HG03442 (cell line): ENCODE measurements around the gene PATE1.
"Not testable (repeated sequence)": the region's sequence is repeated elsewhere in the genome, so short reads cannot be mapped to it uniquely, and the experiment has no call there.

Source experiments
- ATAC-seq: cut with Tn5 transposase; IDR thresholded peaks from one replicate; pipeline ENCODE4 v1.9.1; 2021; ENCODE audit warnings: mild to moderate bottlenecking, moderate library complexity; ENCODE audit not compliant: unreplicated experiment

The PATE1 gene, protein sequence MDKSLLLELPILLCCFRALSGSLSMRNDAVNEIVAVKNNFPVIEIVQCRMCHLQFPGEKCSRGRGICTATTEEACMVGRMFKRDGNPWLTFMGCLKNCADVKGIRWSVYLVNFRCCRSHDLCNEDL

GRCh38 chr11:125745979-125746378, at the start of gene PATE1:
Gene PATE1, plus strand, starts transcription at chr11:125746279. Its CDS starts 26 bp downstream, at chr11:125746305.
- no peak for ATAC-seq

DNA sequence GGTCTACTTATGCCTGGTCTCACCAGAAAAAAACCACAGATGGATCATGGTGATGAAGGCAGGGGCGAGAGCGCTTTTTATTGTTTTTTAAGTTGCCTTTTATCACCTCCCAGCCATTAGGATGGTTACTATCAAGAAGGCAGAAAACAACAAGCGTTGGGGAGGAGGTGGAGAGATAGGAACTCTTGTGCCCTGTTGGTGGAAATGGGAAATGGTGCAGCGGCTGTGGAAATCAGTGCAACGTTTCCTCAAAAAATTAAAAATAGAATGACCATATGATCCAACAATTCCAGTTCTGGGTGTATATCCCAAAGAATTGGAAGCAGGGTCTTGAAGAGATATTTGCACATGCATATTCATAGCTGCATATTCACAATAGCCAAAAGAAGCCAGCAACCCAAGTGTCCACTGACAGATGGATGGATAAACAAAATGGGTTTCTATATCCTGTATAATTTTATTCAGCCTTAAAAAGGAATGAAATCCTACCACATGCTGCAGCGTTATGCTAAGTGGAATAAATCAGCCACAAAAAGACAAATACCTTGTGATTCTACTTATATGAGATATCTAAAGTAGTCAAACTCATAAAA, 45.0 kb upstream of the PATE1 start:
- no peak for ATAC-seq

DNA sequence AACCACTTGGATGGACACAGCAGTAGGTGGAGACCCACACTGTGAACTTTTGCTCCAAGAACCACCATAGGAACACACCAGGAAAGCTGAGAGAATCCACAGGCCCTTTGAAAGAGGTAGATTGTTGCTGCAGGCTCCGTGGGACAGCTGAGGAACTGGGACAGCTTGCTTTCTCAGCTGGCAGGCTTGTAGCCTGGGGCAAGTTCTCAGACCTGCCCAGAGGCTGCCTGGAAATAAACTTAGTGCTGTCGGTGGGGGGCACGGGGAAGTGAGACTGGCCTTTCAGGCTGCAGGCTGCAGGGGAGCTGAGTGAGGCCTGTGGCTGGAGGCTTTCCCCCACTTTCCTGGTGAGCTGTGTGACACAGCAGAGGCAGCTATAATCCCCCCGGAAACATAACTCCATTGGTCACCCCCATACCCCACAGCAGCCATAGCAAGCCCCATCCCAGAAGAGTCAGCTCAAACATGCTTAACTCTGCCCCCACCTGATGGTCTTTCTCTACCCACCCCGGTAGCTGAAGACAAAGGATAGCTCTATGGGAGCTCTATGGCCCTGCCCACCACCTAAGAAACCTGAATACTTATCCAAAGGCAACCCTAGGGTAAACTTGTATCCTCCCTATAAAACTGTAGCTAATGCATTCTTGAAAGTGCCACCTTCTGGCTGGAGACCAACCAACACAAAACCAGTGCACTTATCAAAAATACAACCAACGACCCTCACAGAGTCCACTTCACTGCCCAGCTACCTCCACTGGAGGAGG, 44.0 kb upstream of the PATE1 start:
- ATAC-seq = no peak

DNA sequence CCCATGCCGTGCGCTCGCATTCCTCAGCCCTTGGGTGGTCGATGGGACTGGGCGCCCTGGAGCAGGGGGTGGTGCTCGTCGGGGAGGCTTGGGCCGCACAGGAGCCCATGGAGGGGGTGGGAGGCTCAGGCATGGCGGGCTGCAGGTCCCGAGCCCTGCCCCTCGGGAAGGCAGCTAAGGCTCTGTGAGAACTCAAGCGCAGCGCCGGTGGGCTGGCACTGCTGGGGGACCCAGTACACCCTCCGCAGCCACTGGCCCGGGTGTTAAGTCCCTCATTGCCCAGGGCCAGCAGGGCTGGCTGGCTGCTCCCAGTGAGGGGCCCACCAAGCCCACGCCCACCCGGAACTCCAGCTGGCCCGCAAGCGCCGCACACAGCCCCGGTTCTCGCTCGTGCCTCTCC, 41.4 kb upstream of the PATE1 start:
- ATAC-seq = not testable (repeated sequence)

DNA sequence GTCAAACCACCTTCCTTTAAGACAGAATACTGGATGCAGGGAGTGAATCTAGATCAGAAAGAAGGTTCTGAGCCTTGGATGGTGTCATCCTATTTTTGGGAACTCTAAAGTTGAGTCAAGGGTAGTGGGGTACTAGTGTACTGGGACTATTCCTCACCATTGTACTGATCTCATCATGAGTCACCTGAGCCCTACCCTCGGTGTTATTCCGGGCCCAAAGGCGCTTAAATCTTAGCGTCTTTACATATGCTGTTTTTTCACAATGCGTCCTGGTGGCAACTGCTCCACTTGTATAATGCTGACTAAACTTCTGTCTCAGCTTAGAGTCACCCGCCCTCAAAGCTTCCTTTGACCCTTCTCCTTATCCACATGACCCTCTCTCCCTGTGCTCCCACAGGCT, 25.3 kb upstream of the PATE1 start:
- no peak for ATAC-seq

DNA sequence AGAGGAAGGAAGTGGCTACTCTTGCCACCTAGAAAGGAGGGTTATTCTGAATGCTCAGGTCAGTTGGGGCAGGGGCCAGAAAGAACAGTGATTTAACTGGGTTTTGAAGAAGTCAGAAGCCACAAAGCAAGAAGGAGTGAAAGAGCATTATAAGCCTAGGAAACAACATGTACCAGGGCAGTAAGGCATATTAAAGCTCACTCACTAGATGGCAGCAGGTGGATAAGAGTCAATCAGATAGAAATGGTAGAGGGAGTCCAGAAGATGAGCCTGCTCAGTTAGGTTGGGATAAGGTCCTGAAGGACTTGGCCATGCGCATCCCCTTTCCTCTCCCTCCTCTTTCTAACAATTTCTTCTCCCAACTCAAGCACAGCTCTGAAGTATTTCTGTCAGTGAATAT, 22.0 kb upstream of the PATE1 start:
- no peak for ATAC-seq

DNA sequence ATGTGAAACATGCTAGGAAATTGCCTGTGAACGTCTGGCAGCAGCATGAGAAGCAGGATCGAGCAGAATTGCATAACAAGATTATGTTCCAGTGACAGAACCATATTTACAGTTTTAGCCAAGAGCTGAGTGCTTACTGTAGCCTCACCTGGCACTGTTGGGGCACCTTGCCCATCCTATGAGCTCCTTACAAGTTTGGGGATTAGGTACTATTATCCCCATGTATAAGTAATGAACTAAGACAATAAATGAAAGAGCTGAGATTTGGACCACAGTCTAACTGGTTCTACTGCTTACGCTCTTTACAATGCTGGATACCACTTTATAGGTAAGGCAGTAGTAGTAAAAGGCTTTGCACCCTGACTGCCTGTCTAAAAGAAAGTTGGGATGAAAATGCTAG, 17.1 kb upstream of the PATE1 start:
- ATAC-seq = no peak

DNA sequence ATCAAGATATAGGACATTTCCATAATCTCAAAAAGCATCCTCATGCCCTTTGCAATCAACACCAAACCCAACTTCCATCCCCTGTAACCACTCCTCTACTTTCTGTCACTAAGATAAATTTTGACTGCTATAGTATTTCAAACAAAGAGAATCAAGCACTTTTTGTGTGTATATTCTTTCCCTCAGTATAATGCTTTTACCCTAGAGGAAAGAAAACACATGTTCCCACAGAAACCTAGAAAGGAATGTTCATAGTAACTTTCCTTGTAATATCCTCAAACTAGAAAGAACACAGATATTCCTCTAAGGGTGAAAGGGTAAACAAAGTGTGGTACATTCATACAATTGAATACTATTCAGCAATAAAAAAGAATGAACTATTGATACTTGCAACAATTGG, 5.5 kb upstream of the PATE1 start:
- no peak for ATAC-seq

DNA sequence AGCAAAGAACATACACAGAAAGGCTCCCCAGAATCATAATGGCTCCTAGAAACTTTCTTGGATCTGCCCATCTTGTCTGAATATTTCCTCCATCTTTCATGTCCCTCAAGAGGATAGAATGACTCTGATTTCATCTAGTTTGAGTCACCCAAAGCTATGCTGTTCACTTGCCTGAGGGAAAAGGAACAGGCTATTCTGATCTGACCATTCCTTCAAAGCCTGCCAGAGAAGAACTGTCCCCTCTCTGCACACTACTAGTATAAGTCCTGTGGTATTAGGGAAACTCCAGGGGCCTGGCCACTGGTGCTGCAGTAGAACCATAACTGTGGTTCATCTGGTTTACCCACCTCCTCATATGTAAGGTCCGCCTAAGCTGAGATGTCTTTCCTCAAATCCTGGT, 2.4 kb upstream of the PATE1 start:
- no peak for ATAC-seq

- ATAC-seq = no peak
Measured at GRCh38 chr11:125750629-125751028, 4.5 kb downstream of the PATE1 start.

DNA sequence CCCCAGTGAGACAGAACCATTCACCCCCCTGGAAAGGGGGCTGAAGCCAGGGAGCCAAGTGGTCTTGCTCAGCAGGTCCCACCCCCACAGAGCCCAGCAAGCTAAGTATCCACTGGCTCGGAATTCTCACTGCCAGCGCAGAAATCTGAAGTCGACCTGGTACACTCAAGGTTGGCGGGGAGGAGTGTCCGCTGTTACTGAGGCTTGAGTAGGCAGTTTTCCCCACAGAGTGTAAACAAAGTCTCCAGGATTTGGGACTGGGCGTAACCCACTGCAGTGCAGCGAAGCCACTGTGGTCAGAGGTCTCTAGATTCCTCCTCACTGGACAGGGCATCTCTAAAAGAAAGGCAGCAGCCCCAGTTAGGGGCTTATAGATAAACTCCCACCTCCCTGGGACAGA, 10.0 kb downstream of the PATE1 start:
- ATAC-seq = no peak

DNA sequence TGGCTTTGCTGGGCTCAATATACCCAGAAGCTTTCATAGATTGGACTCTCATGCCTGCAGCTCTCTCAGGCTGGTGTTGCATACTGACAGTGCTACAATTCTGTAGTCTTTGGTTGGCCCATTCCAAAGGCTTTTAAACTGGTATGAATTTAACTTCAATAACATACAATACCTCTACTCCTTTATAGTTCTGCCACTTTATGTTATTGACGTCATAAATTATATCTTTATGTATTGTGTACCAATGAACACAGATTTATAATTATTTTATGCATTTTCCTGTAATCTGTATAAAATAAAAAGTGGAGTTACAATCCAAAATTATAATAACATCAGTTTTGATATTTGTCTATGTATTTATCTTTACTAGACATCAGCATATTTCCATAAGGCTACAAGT, 16.4 kb downstream of the PATE1 start:
- ATAC-seq = no peak

DNA sequence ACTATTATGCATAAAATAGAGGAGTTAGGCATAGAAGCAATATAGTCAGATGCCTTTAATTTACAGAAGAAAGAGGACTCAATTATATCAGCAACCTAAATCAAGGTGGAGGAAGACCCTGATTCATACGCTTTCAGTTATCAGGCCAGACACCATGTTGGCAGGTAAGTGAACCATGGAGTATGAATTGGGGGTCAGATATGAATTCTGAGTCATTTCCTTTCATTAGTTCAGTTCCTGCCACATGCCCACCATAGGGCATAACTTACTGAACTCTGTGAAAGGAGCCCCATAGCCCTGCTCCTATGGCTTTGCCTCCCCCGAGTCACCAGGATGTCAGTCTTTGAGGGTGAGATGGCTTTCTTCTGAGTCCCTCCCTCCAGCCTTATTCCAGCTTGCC, 17.4 kb downstream of the PATE1 start:
- ATAC-seq = no peak

- no peak for ATAC-seq
Measured at GRCh38 chr11:125766251-125766650, 20.2 kb downstream of the PATE1 start.

GRCh38 chr11:125768336-125769046, 22.4 kb downstream of the PATE1 start:
- ATAC-seq = no peak

- ATAC-seq = no peak
Measured at GRCh38 chr11:125770583-125770982, 24.5 kb downstream of the PATE1 start.

DNA sequence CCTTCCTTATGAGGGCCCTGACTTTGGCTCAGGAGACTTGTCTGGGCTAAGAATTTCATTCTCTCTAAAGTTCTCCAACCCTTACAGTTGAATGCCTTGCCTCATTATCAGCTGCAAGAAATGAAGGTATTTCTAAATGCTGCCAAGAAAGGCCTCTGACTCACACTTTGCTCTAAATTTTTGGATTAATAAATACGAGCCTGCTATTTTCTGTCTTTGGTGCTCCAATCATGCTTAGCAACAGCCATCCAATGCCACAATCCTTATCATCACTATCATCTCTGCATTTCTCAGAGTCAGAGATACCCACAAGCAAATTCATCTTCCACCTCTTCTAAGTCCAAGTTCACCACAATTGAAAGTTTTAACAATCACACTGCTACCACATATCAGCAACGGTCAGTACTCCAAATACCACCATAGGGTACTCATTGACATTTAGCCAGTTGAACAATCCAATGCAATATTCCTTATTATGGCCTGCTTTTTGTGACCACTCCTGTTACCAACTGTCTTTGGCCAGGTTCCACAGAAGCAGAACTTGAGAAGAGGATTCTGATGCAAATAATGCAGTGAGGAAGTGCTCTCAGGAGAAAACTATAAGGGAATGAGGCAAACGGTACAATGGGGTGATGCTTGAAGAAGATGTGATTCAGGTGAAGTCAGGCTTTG, 26.9 kb downstream of the PATE1 start:
- ATAC-seq = no peak

GRCh38 chr11:125773516-125773915, 27.4 kb downstream of the PATE1 start:
- ATAC-seq = no peak

GRCh38 chr11:125777309-125777708, 31.2 kb downstream of the PATE1 start:
- ATAC-seq = no peak

GRCh38 chr11:125778728-125779127, 32.6 kb downstream of the PATE1 start, which contains the start of gene PATE2:
Gene PATE2, minus strand, starts transcription at chr11:125778828. Its CDS starts 55 bp downstream, at chr11:125778773.
- no peak for ATAC-seq

GRCh38 chr11:125784678-125785077, 38.6 kb downstream of the PATE1 start:
- no peak for ATAC-seq
